PC-3 (cell line): ENCODE results near the gene TACO1. TPM values are rescaled to one million over a fixed set of nuclear protein-coding genes. Genes with fewer than 3 reads are reported as not detected.

ENCODE experiments used
- ATAC-seq: fragments of 200-7000 bp; cut with Tn5 transposase; 2 replicates; pipeline ENCODE4 v1.9.1; 2020; ENCODE audit warnings: mild to moderate bottlenecking, moderate library complexity
- BruUV-seq: library from RNA; stranded (reverse); fragments of 400-500 nt; replicated peaks from 2 replicates; lab custom pipeline; 2021; lab: Mats Ljungman, UMichigan
- CTCF ChIA-PET: fragments of 300-600 bp; sonication (Branson Sonifier 250); formaldehyde crosslinking; loops from one replicate; lab custom pipeline; 2022; ENCODE audit warnings: antibody characterized with exemption; lab: Charles Lee
- POLR2A ChIA-PET: fragments of 300-600 bp; sonication (Branson Sonifier 250); formaldehyde crosslinking; loops from one replicate; lab custom pipeline; 2022; ENCODE audit warnings: antibody characterized with exemption; ENCODE audit not compliant: unreplicated experiment; lab: Charles Lee
- DNase-seq: peaks from one replicate; pipeline ENCODE4 v3.0.0-alpha.2; 2015
- H2AFZ ChIP-seq: fragments of 300-600 bp; sonication (generic); 2 replicates; pipeline ENCODE4 v1.6.0; 2016; ENCODE audit warnings: antibody characterized with exemption, low read length
- H3F3A ChIP-seq: fragments of 300-600 bp; sonication (generic); one replicate; pipeline ENCODE4 v1.6.0; 2017; ENCODE audit warnings: antibody characterized with exemption, low read length, control low read depth, mild to moderate bottlenecking; ENCODE audit not compliant: unreplicated experiment
- H3K27ac ChIP-seq: fragments of 300-600 bp; sonication (generic); 2 replicates; pipeline ENCODE4 v1.5.1; 2016; ENCODE audit warnings: mild to moderate bottlenecking, low read length
- H3K27me3 ChIP-seq: fragments of 300-600 bp; sonication (generic); 2 replicates; pipeline ENCODE4 v1.6.1; 2016; ENCODE audit warnings: low read length, mixed read lengths
- H3K36me3 ChIP-seq: fragments of 300-600 bp; sonication (generic); 2 replicates; pipeline ENCODE4 v1.6.1; 2016; ENCODE audit warnings: low read depth, mixed run types, low read length, mixed read lengths
- H3K4me1 ChIP-seq: fragments of 300-600 bp; sonication (generic); 2 replicates; pipeline ENCODE4 v1.5.1; 2016; ENCODE audit warnings: low read length; ENCODE audit not compliant: insufficient read depth
- H3K4me2 ChIP-seq: fragments of 300-600 bp; sonication (generic); 2 replicates; pipeline ENCODE4 v1.6.0; 2016; ENCODE audit warnings: low read length
- H3K4me3 ChIP-seq: fragments of 300-600 bp; sonication (generic); 2 replicates; pipeline ENCODE4 v1.5.1; 2016; ENCODE audit warnings: mild to moderate bottlenecking, low read length, mixed read lengths
- H3K79me2 ChIP-seq: fragments of 300-600 bp; sonication (generic); 2 replicates; pipeline ENCODE4 v1.6.1; 2017; ENCODE audit warnings: low read length, mixed read lengths
- H3K9ac ChIP-seq: fragments of 300-600 bp; sonication (generic); 2 replicates; pipeline ENCODE4 v1.6.0; 2016; ENCODE audit warnings: mild to moderate bottlenecking, low read length
- H3K9me2 ChIP-seq: fragments of 300-600 bp; sonication (generic); replicated peaks from 2 replicates; pipeline ENCODE4 v1.6.1; 2016; ENCODE audit warnings: mixed run types, low read length, mixed read lengths
- H3K9me3 ChIP-seq: fragments of 300-600 bp; sonication (generic); 2 replicates; pipeline ENCODE4 v1.6.1; 2016; ENCODE audit warnings: low read length, mixed read lengths
- H4K20me1 ChIP-seq: fragments of 300-600 bp; sonication (generic); 2 replicates; pipeline ENCODE4 v1.6.1; 2016; ENCODE audit warnings: low read length, mixed read lengths
- CTCF ChIP-seq: fragments of 300-600 bp; sonication (generic); conservative IDR thresholded peaks from 2 replicates; pipeline ENCODE4 v1.5.1; 2017; ENCODE audit warnings: antibody characterized with exemption, low read depth, mild to moderate bottlenecking, low read length
- EZH2 ChIP-seq: fragments of 300-600 bp; sonication (generic); IDR thresholded peaks from one replicate; pipeline ENCODE4 v1.6.1; 2017; ENCODE audit warnings: antibody characterized with exemption, mild to moderate bottlenecking, low read length; ENCODE audit not compliant: unreplicated experiment
- EZH2phosphoT487 ChIP-seq: fragments of 300-600 bp; sonication (generic); IDR thresholded peaks from 2 replicates; pipeline ENCODE4 v1.6.1; 2018; ENCODE audit warnings: mild to moderate bottlenecking, antibody characterized with exemption, low read length, borderline replicate concordance
- intact Hi-C: fragments of 100-400 bp; cut with micrococcal nuclease; formaldehyde crosslinking; loops from 2 replicates; pipeline ENCODE4 v1.9.0; 2023
- total RNA-seq: library from RNA; depleted of rRNA; stranded (reverse); fragments of >200 nt; gene quantifications from 2 replicates; pipeline ENCODE4 v1.2.3, GENCODE V29; 2014

TACO1 gene
- total RNA-seq, 1 experiment from 2014 or later: 47.9 TPM

- TF ChIP-seq CTCF (no peak), EZH2phosphoT487 (no peak), EZH2 (no peak)
- Histone ChIP-seq H3K9me3 (no peaks in the 10 kb centered on the region), H3K9me2 (no peaks in the 10 kb centered on the region), H3F3A (no peaks in the 10 kb centered on the region), H2AFZ (no peak overlapping the region), H3K27ac (no peak overlapping the region), H3K4me1 (peaks cover 15% of the 10 kb centered on the region), H3K9ac (no peak overlapping the region), H3K4me2 (no peak overlapping the region), H3K27me3 (no peaks in the 10 kb centered on the region), H4K20me1 (peaks cover 50% of the 10 kb centered on the region), H3K4me3 (no peak overlapping the region), H3K79me2 (peaks cover 97% of the 10 kb centered on the region), H3K36me3 (peaks cover 4% of the 10 kb centered on the region; the same call in 1 of the 2 replicates)
- DNase-seq (no peak), ATAC-seq (no peak)
- intact Hi-C loops: no loop called here
- BruUV-seq: no TSS peak
- ChIA-PET CTCF (interaction anchor here (0.5 kb wide), 1 partner anchor 135 kb away, joined by 3 read pairs; no protein-coding TSS in a partner anchor), POLR2A (no interaction called here)
These were observed 45.1 kb upstream of the TACO1 start for GRCh38 chr17:63555500-63556156.

GRCh38 chr17:63557416-63557815 lies 43.3 kb upstream of the TACO1 start:
- Histone ChIP-seq H3F3A (no peaks in the 10 kb centered on the region), H3K36me3 (peaks cover 4% of the 10 kb centered on the region; the same call in 1 of the 2 replicates), H3K4me1 (peaks cover 11% of the 10 kb centered on the region), H3K4me2 (no peak overlapping the region), H2AFZ (no peak overlapping the region), H3K9me2 (no peaks in the 10 kb centered on the region), H3K9ac (no peak overlapping the region), H3K27me3 (no peaks in the 10 kb centered on the region), H3K4me3 (no peak overlapping the region), H3K27ac (no peak overlapping the region), H3K79me2 (peaks cover 96% of the 10 kb centered on the region), H4K20me1 (peaks cover 44% of the 10 kb centered on the region), H3K9me3 (no peaks in the 10 kb centered on the region)
- no TSS peak for BruUV-seq
- DNase-seq (no peak), ATAC-seq (no peak)
- ChIA-PET POLR2A (no interaction called here), CTCF (no interaction called here)
- intact Hi-C loops: no loop called here
- TF ChIP-seq EZH2: no peak
- TF ChIP-seq EZH2phosphoT487: no peak
- no peak for TF ChIP-seq CTCF

GRCh38 chr17:63558441-63558840 lies 42.3 kb upstream of the TACO1 start:
- no peaks in the 10 kb centered on the region for H3F3A ChIP-seq
- ATAC-seq: no peak; the same call in 1 of the 2 replicates
- H3K36me3 ChIP-seq: peaks cover 4% of the 10 kb centered on the region; the same call in 1 of the 2 replicates
- H2AFZ ChIP-seq: no peak overlapping the region
- CTCF ChIA-PET: interaction anchor here (1.0 kb wide), 1 partner anchor 53 kb away, joined by 4 read pairs; no protein-coding TSS in a partner anchor
- no peak for DNase-seq
- H4K20me1 ChIP-seq: peaks cover 35% of the 10 kb centered on the region
- H3K9me2 ChIP-seq: no peaks in the 10 kb centered on the region
- no peak overlapping the region for H3K9ac ChIP-seq
- BruUV-seq: no TSS peak
- peaks cover under 1% of the 10 kb centered on the region; the same call in 1 of the 2 replicates for H3K4me1 ChIP-seq
- POLR2A ChIA-PET: no interaction called here
- H3K27ac ChIP-seq: no peak overlapping the region
- TF ChIP-seq EZH2: no peak
- TF ChIP-seq CTCF: no peak
- no peak for TF ChIP-seq EZH2phosphoT487
- no peak overlapping the region for H3K4me2 ChIP-seq
- intact Hi-C loops: no loop called here
- H3K9me3 ChIP-seq: no peaks in the 10 kb centered on the region
- H3K27me3 ChIP-seq: no peaks in the 10 kb centered on the region
- peaks cover 95% of the 10 kb centered on the region for H3K79me2 ChIP-seq
- H3K4me3 ChIP-seq: no peak overlapping the region
